PC-9 (cell line): Measurements from ENCODE around the gene SELENBP1. TPM values are rescaled to one million over a fixed set of nuclear protein-coding genes. Genes with fewer than 3 reads are reported as not detected.

Source experiments
- BruUV-seq: library from RNA; stranded (reverse); fragments of 400-500 nt; replicated peaks from 2 replicates; lab custom pipeline; 2021; lab: Mats Ljungman, UMichigan
- CTCF ChIA-PET: fragments of 300-600 bp; sonication (Branson Sonifier 250); formaldehyde crosslinking; loops from one replicate; lab custom pipeline; 2022; ENCODE audit warnings: antibody characterized with exemption; lab: Charles Lee
- POLR2A ChIA-PET: fragments of 300-600 bp; sonication (Branson Sonifier 250); formaldehyde crosslinking; loops from one replicate; lab custom pipeline; 2022; ENCODE audit warnings: antibody characterized with exemption; ENCODE audit not compliant: unreplicated experiment; lab: Charles Lee
- DNase-seq, 2 experiments: peaks; one replicate each; pipeline versions ENCODE4 v3.0.0 to v3.0.0-alpha.2; 2015 to 2022; ENCODE audit warnings: mixed read lengths in 1 of 2
- H2AFZ ChIP-seq: fragments of 200-600 bp; sonication (generic); 2 replicates; pipeline ENCODE4 v1.8.1; 2017; ENCODE audit warnings: antibody characterized with exemption
- H3F3A ChIP-seq: fragments of 200-600 bp; sonication (generic); 2 replicates; pipeline ENCODE4 v1.8.1; 2017; ENCODE audit warnings: antibody characterized with exemption, mild to moderate bottlenecking, low read depth; ENCODE audit not compliant: insufficient read depth
- H3K27ac ChIP-seq: fragments of 200-600 bp; sonication (generic); 2 replicates; pipeline ENCODE4 v1.6.1; 2016; ENCODE audit warnings: mixed run types
- H3K27me3 ChIP-seq: fragments of 200-600 bp; sonication (generic); 2 replicates; pipeline ENCODE4 v1.6.1; 2016; ENCODE audit warnings: low read depth, mixed run types; ENCODE audit not compliant: insufficient read depth
- H3K36me3 ChIP-seq: fragments of 200-600 bp; sonication (generic); 2 replicates; pipeline ENCODE4 v1.6.1; 2016; ENCODE audit warnings: low read depth, mixed run types
- H3K4me1 ChIP-seq: fragments of 200-600 bp; sonication (generic); replicated peaks from 2 replicates; pipeline ENCODE4 v1.6.1; 2016; ENCODE audit warnings: mixed run types; ENCODE audit not compliant: insufficient read depth
- H3K4me2 ChIP-seq: fragments of 200-600 bp; sonication (generic); 2 replicates; pipeline ENCODE4 v1.6.1; 2017; ENCODE audit warnings: mixed run types
- H3K4me3 ChIP-seq: fragments of 200-600 bp; sonication (generic); 2 replicates; pipeline ENCODE4 v1.6.1; 2016; ENCODE audit warnings: mixed run types
- H3K79me2 ChIP-seq: fragments of 200-600 bp; sonication (generic); 2 replicates; pipeline ENCODE4 v1.6.1; 2017; ENCODE audit warnings: low read depth, mixed run types
- H3K9me2 ChIP-seq: fragments of 200-600 bp; sonication (generic); 2 replicates; pipeline ENCODE4 v1.8.1; 2017; ENCODE audit warnings: mild to moderate bottlenecking; ENCODE audit not compliant: insufficient read depth
- H3K9me3 ChIP-seq: fragments of 200-600 bp; sonication (generic); 2 replicates; pipeline ENCODE4 v1.8.1; 2016; ENCODE audit warnings: low read depth; ENCODE audit not compliant: insufficient read depth
- H4K20me1 ChIP-seq: fragments of 200-600 bp; sonication (generic); 2 replicates; pipeline ENCODE4 v1.8.1; 2017; ENCODE audit not compliant: insufficient read depth
- EZH2 ChIP-seq: fragments of 200-600 bp; sonication (generic); IDR thresholded peaks from 2 replicates; pipeline ENCODE4 v1.8.0; 2017; ENCODE audit warnings: antibody characterized with exemption, low read depth
- intact Hi-C: fragments of 100-400 bp; cut with micrococcal nuclease; formaldehyde crosslinking; loops from one replicate; pipeline ENCODE4 v1.10.0; 2022; ENCODE audit not compliant: unreplicated experiment
- total RNA-seq: library from RNA; stranded (reverse); gene quantifications from 2 replicates; pipeline ENCODE4 v1.2.3, GENCODE V29; 2021
- TF ChIP-seq, protein P1 (sequence below): fragments of 200-600 bp; sonication (generic); conservative IDR thresholded peaks from 2 replicates; pipeline ENCODE4 v1.6.1; 2017; ENCODE audit warnings: mixed run types, antibody characterized with exemption, mild to moderate bottlenecking, moderate library complexity

Gene SELENBP1
- total RNA-seq, 1 experiment from 2014 or later: 11.3 TPM

DNA sequence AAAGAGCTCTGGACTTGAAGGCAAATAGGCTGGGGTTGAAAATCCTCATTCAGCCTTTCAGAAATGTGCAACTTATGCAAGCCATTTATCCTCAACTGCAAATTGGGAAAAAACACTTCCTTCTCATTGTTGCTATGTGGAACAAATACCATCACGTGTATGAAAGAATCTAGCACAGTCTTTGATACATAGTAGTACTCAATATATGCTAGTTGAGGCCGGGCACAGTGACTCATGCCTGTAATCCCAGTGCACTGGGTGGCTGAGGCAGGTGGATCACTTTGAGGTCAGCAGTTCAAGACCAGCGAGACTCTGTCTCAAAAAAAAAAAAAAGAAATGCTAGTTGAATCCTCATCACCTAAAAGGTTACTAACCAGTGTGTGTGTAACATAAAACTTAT lies 53.5 kb downstream of the SELENBP1 start:
- H3K79me2 ChIP-seq: no peaks in the 10 kb centered on the region
- DNase-seq: no peak
- H2AFZ ChIP-seq: no peak overlapping the region
- no peak overlapping the region for H3K4me2 ChIP-seq
- peaks cover 11% of the 10 kb centered on the region; the same call in 1 of the 2 replicates for H3K36me3 ChIP-seq
- H3K9me2 ChIP-seq: no peaks in the 10 kb centered on the region
- H3K9me3 ChIP-seq: no peaks in the 10 kb centered on the region
- no TSS peak for BruUV-seq
- ChIA-PET POLR2A (interaction anchor here (0.7 kb wide), 1 partner anchor 250 kb away, joined by 6 read pairs; no protein-coding TSS in a partner anchor), CTCF (no interaction called here)
- no peak overlapping the region for H3K4me3 ChIP-seq
- H3K4me1 ChIP-seq: no peaks in the 10 kb centered on the region; the same call in 1 of the 2 replicates
- intact Hi-C loops: no loop called here
- H3F3A ChIP-seq: no peaks in the 10 kb centered on the region
- H4K20me1 ChIP-seq: no peaks in the 10 kb centered on the region; the same call in 1 of the 2 replicates
- H3K27ac ChIP-seq: no peak overlapping the region
- TF ChIP-seq, protein P1, sequence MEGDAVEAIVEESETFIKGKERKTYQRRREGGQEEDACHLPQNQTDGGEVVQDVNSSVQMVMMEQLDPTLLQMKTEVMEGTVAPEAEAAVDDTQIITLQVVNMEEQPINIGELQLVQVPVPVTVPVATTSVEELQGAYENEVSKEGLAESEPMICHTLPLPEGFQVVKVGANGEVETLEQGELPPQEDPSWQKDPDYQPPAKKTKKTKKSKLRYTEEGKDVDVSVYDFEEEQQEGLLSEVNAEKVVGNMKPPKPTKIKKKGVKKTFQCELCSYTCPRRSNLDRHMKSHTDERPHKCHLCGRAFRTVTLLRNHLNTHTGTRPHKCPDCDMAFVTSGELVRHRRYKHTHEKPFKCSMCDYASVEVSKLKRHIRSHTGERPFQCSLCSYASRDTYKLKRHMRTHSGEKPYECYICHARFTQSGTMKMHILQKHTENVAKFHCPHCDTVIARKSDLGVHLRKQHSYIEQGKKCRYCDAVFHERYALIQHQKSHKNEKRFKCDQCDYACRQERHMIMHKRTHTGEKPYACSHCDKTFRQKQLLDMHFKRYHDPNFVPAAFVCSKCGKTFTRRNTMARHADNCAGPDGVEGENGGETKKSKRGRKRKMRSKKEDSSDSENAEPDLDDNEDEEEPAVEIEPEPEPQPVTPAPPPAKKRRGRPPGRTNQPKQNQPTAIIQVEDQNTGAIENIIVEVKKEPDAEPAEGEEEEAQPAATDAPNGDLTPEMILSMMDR: no peak
- TF ChIP-seq EZH2: no peak
- H3K27me3 ChIP-seq: no peaks in the 10 kb centered on the region

DNA sequence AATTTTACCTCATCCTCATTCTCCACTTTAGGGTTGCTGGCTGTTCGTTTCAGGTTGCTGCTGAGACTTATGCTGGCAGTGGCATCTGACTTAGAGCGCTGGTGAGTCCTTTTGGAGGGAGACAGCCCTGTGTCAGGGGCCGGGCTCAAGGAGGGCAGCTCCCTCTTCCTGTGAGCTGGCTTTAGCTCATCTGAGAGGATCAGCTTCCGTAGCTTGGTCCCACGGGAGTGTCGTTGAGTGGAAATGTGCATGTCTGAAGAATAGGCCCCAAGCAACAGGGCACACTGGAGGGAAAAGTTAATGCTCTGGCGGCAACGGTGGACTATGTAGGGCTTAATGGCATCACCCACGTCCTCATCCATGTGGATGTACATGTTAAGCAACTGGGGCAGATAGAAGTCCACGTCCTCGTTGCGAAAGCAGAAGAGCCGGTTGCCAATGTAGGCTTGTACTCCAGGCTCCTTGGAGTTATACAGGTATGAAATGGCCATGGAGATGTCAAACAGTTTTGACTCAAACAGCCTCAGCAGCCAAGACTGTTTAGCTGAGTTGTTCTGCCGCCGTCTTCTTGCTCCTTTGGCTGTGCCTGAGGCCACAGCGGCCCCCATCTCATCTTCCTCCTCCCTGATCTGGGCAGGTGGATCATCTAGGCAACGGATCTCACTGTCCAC lies 56.8 kb downstream of the SELENBP1 start:
- TF ChIP-seq, protein P1: no peak
- TF ChIP-seq EZH2: no peak
- peaks cover 6% of the 10 kb centered on the region for H3K79me2 ChIP-seq
- peaks cover 9% of the 10 kb centered on the region; the same call in 1 of the 2 replicates for H3K36me3 ChIP-seq
- H4K20me1 ChIP-seq: peaks cover 10% of the 10 kb centered on the region
- H3K4me2 ChIP-seq: no peak overlapping the region
- ChIA-PET POLR2A (interaction anchor here (0.7 kb wide), 1 partner anchor 33 kb away, joined by 3 read pairs; no protein-coding TSS in a partner anchor), CTCF (no interaction called here)
- DNase-seq: no peak
- no TSS peak for BruUV-seq
- intact Hi-C loops: no loop called here
- H3F3A ChIP-seq: peaks cover 16% of the 10 kb centered on the region
- H3K27me3 ChIP-seq: no peaks in the 10 kb centered on the region
- H3K27ac ChIP-seq: no peak overlapping the region
- no peaks in the 10 kb centered on the region for H3K9me3 ChIP-seq
- no peak overlapping the region for H3K4me3 ChIP-seq
- peaks cover 21% of the 10 kb centered on the region for H3K4me1 ChIP-seq
- H3K9me2 ChIP-seq: no peaks in the 10 kb centered on the region
- H2AFZ ChIP-seq: no peak overlapping the region

Other genes with a start within 250 kb of the SELENBP1 start
- gene SEMA6C, start 226.1 kb downstream of the SELENBP1 start, total RNA-seq: 5.6 and 6.1 TPM in 2 replicates
- gene TNFAIP8L2, start 216.1 kb downstream of the SELENBP1 start, total RNA-seq: not detected in 2 replicates
- 7.6 and 12.8 TPM in 2 replicates for gene LYSMD1, start 206.8 kb downstream of the SELENBP1 start, total RNA-seq
- 42.5 and 47.7 TPM in 2 replicates for gene SCNM1, start 206.6 kb downstream of the SELENBP1 start, total RNA-seq
- 1.2 TPM in 1 of 2 replicates, not detected in the other for gene TMOD4, start 196.7 kb downstream of the SELENBP1 start, total RNA-seq
- gene VPS72, start 182.5 kb downstream of the SELENBP1 start, total RNA-seq: 63.9 and 72.5 TPM in 2 replicates
- 69.7 and 76.4 TPM in 2 replicates for gene PIP5K1A, start 174.2 kb downstream of the SELENBP1 start, total RNA-seq
- 230 and 255 TPM in 2 replicates for gene PSMD4, start 118.0 kb downstream of the SELENBP1 start, total RNA-seq
- gene ZNF687, start 90.4 kb downstream of the SELENBP1 start, total RNA-seq: 26.6 and 28.7 TPM in 2 replicates
- gene PI4KB, start 45.3 kb downstream of the SELENBP1 start, total RNA-seq: 40.0 and 44.3 TPM in 2 replicates
- gene RFX5, start 25.5 kb downstream of the SELENBP1 start, total RNA-seq: 73.6 and 75.7 TPM in 2 replicates
- 334 and 345 TPM in 2 replicates for gene PSMB4, start 26.9 kb upstream of the SELENBP1 start, total RNA-seq
- gene POGZ, start 86.8 kb upstream of the SELENBP1 start, total RNA-seq: 63.3 and 71.0 TPM in 2 replicates
- gene CGN, start 138.7 kb upstream of the SELENBP1 start, total RNA-seq: 30.3 and 31.1 TPM in 2 replicates
- gene TUFT1, start 167.6 kb upstream of the SELENBP1 start, total RNA-seq: 35.3 and 40.2 TPM in 2 replicates
- gene SNX27, start 239.3 kb upstream of the SELENBP1 start, total RNA-seq: 24.6 and 40.1 TPM in 2 replicates